Uterus (tissue), 2 donors: ENCODE results near the gene CCDC74A.

Experiments
- CTCF ChIP-seq, 4 experiments: fragments of 200-600 bp in 2 of 4; fragments of 450-650 bp in 2 of 4; sonication (generic) in 2 of 4; IDR thresholded peaks; one replicate each; pipeline ENCODE4 v1.5.1; 2016 to 2019; ENCODE audit warnings: antibody characterized with exemption in 4 of 4, mild to moderate bottlenecking in 2 of 4, moderate library complexity in 1 of 4
- POLR2A ChIP-seq, 2 donors: fragments of 450-650 bp; IDR thresholded peaks; one replicate each; pipeline ENCODE4 v1.6.1; 2016; ENCODE audit warnings: antibody characterized with exemption in 2 of 2, mild to moderate bottlenecking in 1 of 2, moderate library complexity in 1 of 2

GRCh38 chr2:131556998-131557397 lies 29.3 kb downstream of the CCDC74A start:
- TF ChIP-seq CTCF (IDR thresholded peaks at IDR 0.05) (no peak), POLR2A (IDR thresholded peaks at IDR 0.05) (no peak)
